GM19035 (cell line): ENCODE results near the gene POU2AF3.
"Not testable (repeated sequence)": the region's sequence is repeated elsewhere in the genome, so short reads cannot be mapped to it uniquely, and the experiment has no call there.

Experiments used
- ATAC-seq: cut with Tn5 transposase; IDR thresholded peaks from one replicate; pipeline ENCODE4 v1.9.1; 2021; ENCODE audit not compliant: unreplicated experiment

Gene POU2AF3

GRCh38 chr11:111300569-111300968 is 2.2 kb downstream of the POU2AF3 start:
- ATAC-seq: no peak

- ATAC-seq: no peak
These were observed 2.9 kb downstream of the POU2AF3 start for GRCh38 chr11:111301004-111301841.

GRCh38 chr11:111301842-111302118 is 3.4 kb downstream of the POU2AF3 start:
- no peak for ATAC-seq

GRCh38 chr11:111302298-111302697 is 4.0 kb downstream of the POU2AF3 start:
- no peak for ATAC-seq

GRCh38 chr11:111303461-111303860 is 5.1 kb downstream of the POU2AF3 start:
- ATAC-seq: no peak

GRCh38 chr11:111305162-111305802 is 6.9 kb downstream of the POU2AF3 start:
- ATAC-seq: no peak

- no peak for ATAC-seq
These were observed 7.5 kb downstream of the POU2AF3 start for GRCh38 chr11:111305876-111306275.

- no peak for ATAC-seq
These were observed 8.0 kb downstream of the POU2AF3 start for GRCh38 chr11:111306321-111306720.

- ATAC-seq: no peak
These were observed 9.2 kb downstream of the POU2AF3 start for GRCh38 chr11:111307472-111308108.

GRCh38 chr11:111308140-111308539 is 9.8 kb downstream of the POU2AF3 start:
- no peak for ATAC-seq

- ATAC-seq: no peak
These were observed 11.0 kb downstream of the POU2AF3 start for GRCh38 chr11:111309215-111309915.

GRCh38 chr11:111310088-111310487 is 11.7 kb downstream of the POU2AF3 start:
- no peak for ATAC-seq

GRCh38 chr11:111310723-111311122 is 12.4 kb downstream of the POU2AF3 start:
- ATAC-seq: no peak

- no peak for ATAC-seq
These were observed 13.7 kb downstream of the POU2AF3 start for GRCh38 chr11:111312076-111312475.

- no peak for ATAC-seq
These were observed 20.9 kb downstream of the POU2AF3 start for GRCh38 chr11:111319296-111319695.

GRCh38 chr11:111320199-111320598 is 21.9 kb downstream of the POU2AF3 start:
- not testable (repeated sequence) for ATAC-seq

GRCh38 chr11:111320728-111321568 is 22.6 kb downstream of the POU2AF3 start:
- no peak for ATAC-seq

- no peak for ATAC-seq
These were observed 24.2 kb downstream of the POU2AF3 start for GRCh38 chr11:111322534-111322933.

- no peak for ATAC-seq
These were observed 26.0 kb downstream of the POU2AF3 start for GRCh38 chr11:111324277-111324720.

GRCh38 chr11:111325259-111325658 is 26.9 kb downstream of the POU2AF3 start:
- no peak for ATAC-seq

GRCh38 chr11:111326824-111327223 is 28.5 kb downstream of the POU2AF3 start:
- ATAC-seq: no peak
